ENCODE results near the gene TCERG1L.

DNA sequence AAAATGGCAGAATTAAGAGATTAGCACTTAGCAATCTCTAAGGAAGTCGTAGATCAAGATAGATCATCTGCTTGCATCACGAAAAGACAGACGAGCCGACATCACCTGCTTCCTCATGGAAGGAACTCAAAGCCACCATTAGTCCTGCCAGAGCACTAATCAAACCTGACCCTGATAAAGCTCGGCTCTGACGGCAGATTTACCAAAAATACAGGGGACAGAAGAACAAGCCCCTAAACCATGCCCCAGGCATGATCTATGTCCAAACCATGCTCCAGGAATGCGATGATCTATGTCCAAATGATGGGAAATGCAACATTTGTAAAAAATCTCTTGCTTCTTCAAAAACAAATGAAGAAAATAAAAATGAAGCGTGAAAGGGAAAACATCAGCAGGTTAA, 182.8 kb downstream of the TCERG1L start:
- no peak for TF ChIP-seq FOXM1 (IDR thresholded peaks at IDR 0.05; ENCODE audit: low read depth)
- TF ChIP-seq FOXM1 (CRISPR knock-in tag; IDR thresholded peaks at IDR 0.05; ENCODE audit: low read depth) = no peak
- no peak for TF ChIP-seq BACH1 (tag; IDR thresholded peaks at IDR 0.05)
- TF ChIP-seq, protein P1, sequence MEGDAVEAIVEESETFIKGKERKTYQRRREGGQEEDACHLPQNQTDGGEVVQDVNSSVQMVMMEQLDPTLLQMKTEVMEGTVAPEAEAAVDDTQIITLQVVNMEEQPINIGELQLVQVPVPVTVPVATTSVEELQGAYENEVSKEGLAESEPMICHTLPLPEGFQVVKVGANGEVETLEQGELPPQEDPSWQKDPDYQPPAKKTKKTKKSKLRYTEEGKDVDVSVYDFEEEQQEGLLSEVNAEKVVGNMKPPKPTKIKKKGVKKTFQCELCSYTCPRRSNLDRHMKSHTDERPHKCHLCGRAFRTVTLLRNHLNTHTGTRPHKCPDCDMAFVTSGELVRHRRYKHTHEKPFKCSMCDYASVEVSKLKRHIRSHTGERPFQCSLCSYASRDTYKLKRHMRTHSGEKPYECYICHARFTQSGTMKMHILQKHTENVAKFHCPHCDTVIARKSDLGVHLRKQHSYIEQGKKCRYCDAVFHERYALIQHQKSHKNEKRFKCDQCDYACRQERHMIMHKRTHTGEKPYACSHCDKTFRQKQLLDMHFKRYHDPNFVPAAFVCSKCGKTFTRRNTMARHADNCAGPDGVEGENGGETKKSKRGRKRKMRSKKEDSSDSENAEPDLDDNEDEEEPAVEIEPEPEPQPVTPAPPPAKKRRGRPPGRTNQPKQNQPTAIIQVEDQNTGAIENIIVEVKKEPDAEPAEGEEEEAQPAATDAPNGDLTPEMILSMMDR (IDR thresholded peaks at IDR 0.05 in 2 of 3, conservative IDR thresholded peaks at IDR 0.05 in 1 of 3; ENCODE audit: insufficient read depth in 2 of 3, low read depth in 1 of 3, low read length in 3 of 3) = no peak
- TF ChIP-seq CBX5 (IDR thresholded peaks at IDR 0.05; ENCODE audit: borderline replicate concordance, low read depth) = no peak
- TF ChIP-seq TAF1 (IDR thresholded peaks at IDR 0.05; ENCODE audit: control insufficient read depth, extremely low read depth, insufficient read depth, low read length, severe bottlenecking) = no peak
- TF ChIP-seq, protein P2, sequence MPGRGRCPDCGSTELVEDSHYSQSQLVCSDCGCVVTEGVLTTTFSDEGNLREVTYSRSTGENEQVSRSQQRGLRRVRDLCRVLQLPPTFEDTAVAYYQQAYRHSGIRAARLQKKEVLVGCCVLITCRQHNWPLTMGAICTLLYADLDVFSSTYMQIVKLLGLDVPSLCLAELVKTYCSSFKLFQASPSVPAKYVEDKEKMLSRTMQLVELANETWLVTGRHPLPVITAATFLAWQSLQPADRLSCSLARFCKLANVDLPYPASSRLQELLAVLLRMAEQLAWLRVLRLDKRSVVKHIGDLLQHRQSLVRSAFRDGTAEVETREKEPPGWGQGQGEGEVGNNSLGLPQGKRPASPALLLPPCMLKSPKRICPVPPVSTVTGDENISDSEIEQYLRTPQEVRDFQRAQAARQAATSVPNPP (IDR thresholded peaks at IDR 0.05; ENCODE audit: borderline replicate concordance, insufficient read depth, insufficient read length) = no peak
- TF ChIP-seq GATA2 (CRISPR knock-in tag; IDR thresholded peaks at IDR 0.05) = no peak
- TF ChIP-seq, protein P3, sequence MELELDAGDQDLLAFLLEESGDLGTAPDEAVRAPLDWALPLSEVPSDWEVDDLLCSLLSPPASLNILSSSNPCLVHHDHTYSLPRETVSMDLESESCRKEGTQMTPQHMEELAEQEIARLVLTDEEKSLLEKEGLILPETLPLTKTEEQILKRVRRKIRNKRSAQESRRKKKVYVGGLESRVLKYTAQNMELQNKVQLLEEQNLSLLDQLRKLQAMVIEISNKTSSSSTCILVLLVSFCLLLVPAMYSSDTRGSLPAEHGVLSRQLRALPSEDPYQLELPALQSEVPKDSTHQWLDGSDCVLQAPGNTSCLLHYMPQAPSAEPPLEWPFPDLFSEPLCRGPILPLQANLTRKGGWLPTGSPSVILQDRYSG (tag; conservative IDR thresholded peaks at IDR 0.05; ENCODE audit: low read depth) = no peak
- TF ChIP-seq, protein P4, sequence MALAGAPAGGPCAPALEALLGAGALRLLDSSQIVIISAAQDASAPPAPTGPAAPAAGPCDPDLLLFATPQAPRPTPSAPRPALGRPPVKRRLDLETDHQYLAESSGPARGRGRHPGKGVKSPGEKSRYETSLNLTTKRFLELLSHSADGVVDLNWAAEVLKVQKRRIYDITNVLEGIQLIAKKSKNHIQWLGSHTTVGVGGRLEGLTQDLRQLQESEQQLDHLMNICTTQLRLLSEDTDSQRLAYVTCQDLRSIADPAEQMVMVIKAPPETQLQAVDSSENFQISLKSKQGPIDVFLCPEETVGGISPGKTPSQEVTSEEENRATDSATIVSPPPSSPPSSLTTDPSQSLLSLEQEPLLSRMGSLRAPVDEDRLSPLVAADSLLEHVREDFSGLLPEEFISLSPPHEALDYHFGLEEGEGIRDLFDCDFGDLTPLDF (CRISPR knock-in tag; IDR thresholded peaks at IDR 0.05) = no peak
